Ovary (tissue), 3 donors: ENCODE data around the gene ATXN1.

Experiments used
- CTCF ChIP-seq, 3 donors: fragments of 450-650 bp in 2 of 3; fragments of 200-600 bp in 1 of 3; IDR thresholded peaks; one replicate each; pipeline versions ENCODE4 v1.5.1 to v1.8.0; 2016 to 2022; ENCODE audit warnings: antibody characterized with exemption in 3 of 3, mild to moderate bottlenecking in 1 of 3
- POLR2A ChIP-seq: fragments of 450-650 bp; IDR thresholded peaks from one replicate; pipeline ENCODE4 v1.6.1; 2017; ENCODE audit warnings: antibody characterized with exemption, mild to moderate bottlenecking, moderate library complexity
- donor health status: DM: no; HTN: no; CAD: no.

GRCh38 chr6:16361121-16361520 is 400.1 kb downstream of the ATXN1 start:
- TF ChIP-seq CTCF (IDR thresholded peaks at IDR 0.05) (no peak), POLR2A (no peak)
